H1 (cell line): ENCODE results near the gene RNF128.

Experiments
- CREB1 ChIP-seq: IDR thresholded peaks from 2 replicates; pipeline ENCODE4 v1.6.1; 2012; ENCODE audit warnings: inconsistent platforms
- CTCF ChIP-seq, 3 experiments: IDR thresholded peaks; 1 replicate in 2 of 3; 2 replicates in 1 of 3; pipeline versions ENCODE4 v1.5.1 to v1.6.1; 2011; ENCODE audit warnings: low read length in 3 of 3, mild to moderate bottlenecking in 3 of 3, inconsistent platforms in 2 of 3, low read depth in 1 of 3, moderate library complexity in 1 of 3; ENCODE audit not compliant: insufficient read depth in 1 of 3; ENCODE audit errors: control extremely low read depth in 1 of 3
- E2F6 ChIP-seq: IDR thresholded peaks from 2 replicates; pipeline ENCODE4 v1.6.1; 2012; ENCODE audit warnings: inconsistent platforms
- EP300 ChIP-seq, 2 experiments: IDR thresholded peaks; 1 replicate in 1 of 2; 2 replicates in 1 of 2; pipeline ENCODE4 v1.6.1; 2011 to 2012; ENCODE audit warnings: low read depth in 2 of 2, low read length in 2 of 2, mild to moderate bottlenecking in 2 of 2, borderline replicate concordance in 1 of 2, inconsistent platforms in 1 of 2, moderate library complexity in 1 of 2
- EZH2 ChIP-seq: fragments of 200-600 bp; sonication (generic); IDR thresholded peaks from 2 replicates; pipeline ENCODE4 v1.7.1; 2012; ENCODE audit warnings: low read depth, mild to moderate bottlenecking, moderate library complexity, low read length, inconsistent platforms; ENCODE audit not compliant: severe bottlenecking
- GTF2F1 ChIP-seq: IDR thresholded peaks from 2 replicates; pipeline ENCODE4 v1.6.1; 2012; ENCODE audit warnings: low read depth, low read length, improper control_type of control experiment, borderline replicate concordance
- POLR2A ChIP-seq, 2 experiments: IDR thresholded peaks; 1 replicate in 1 of 2; 2 replicates in 1 of 2; pipeline ENCODE4 v1.6.1; 2011; ENCODE audit warnings: low read depth in 2 of 2, low read length in 2 of 2, mild to moderate bottlenecking in 2 of 2; ENCODE audit errors: control extremely low read depth in 1 of 2
- POLR2AphosphoS5 ChIP-seq: IDR thresholded peaks from 2 replicates; pipeline ENCODE4 v1.6.1; 2011; ENCODE audit warnings: low read depth, low read length
- RFX5 ChIP-seq: IDR thresholded peaks from 2 replicates; pipeline ENCODE4 v1.6.1; 2011; ENCODE audit warnings: low read depth, low read length, improper control_type of control experiment, borderline replicate concordance
- SIN3A ChIP-seq, 2 experiments: IDR thresholded peaks in 1 of 2; conservative IDR thresholded peaks in 1 of 2; 2 replicates each; pipeline ENCODE4 v1.6.1; 2011 to 2012; ENCODE audit warnings: low read length in 2 of 2, improper control_type of control experiment in 1 of 2, low read depth in 1 of 2, mild to moderate bottlenecking in 1 of 2
- TAF1 ChIP-seq: IDR thresholded peaks from 2 replicates; pipeline ENCODE4 v1.6.1; 2011; ENCODE audit warnings: mild to moderate bottlenecking, low read depth, low read length
- TBP ChIP-seq: IDR thresholded peaks from 2 replicates; pipeline ENCODE4 v1.6.1; 2011; ENCODE audit warnings: low read depth, low read length, improper control_type of control experiment
- TEAD4 ChIP-seq: IDR thresholded peaks from 2 replicates; pipeline ENCODE4 v1.6.1; 2012; ENCODE audit warnings: low read depth, low read length, inconsistent platforms, mixed read lengths
- YY1 ChIP-seq: IDR thresholded peaks from 2 replicates; pipeline ENCODE4 v1.6.1; 2011; ENCODE audit warnings: low read depth, mild to moderate bottlenecking, low read length

- no peak for TF ChIP-seq RFX5
- no peak for TF ChIP-seq EP300 (IDR thresholded peaks at IDR 0.05; ENCODE audit: borderline replicate concordance in 1 of 2, low read depth in 2 of 2, low read length in 2 of 2)
- TF ChIP-seq POLR2AphosphoS5 = no peak
- TF ChIP-seq YY1 = no peak
- no peak for TF ChIP-seq EZH2
- no peak for TF ChIP-seq SIN3A (conservative IDR thresholded peaks at IDR 0.05 in 1 of 2, IDR thresholded peaks at IDR 0.05 in 1 of 2; ENCODE audit: low read depth in 1 of 2, low read length in 2 of 2)
- no peak for TF ChIP-seq E2F6
- no peak for TF ChIP-seq TEAD4
- TF ChIP-seq POLR2A (IDR thresholded peaks at IDR 0.05; ENCODE audit: control extremely low read depth in 1 of 2, low read depth in 2 of 2, low read length in 2 of 2) = no peak
- TF ChIP-seq TBP = no peak
- no peak for TF ChIP-seq CREB1
- TF ChIP-seq TAF1 = no peak
- TF ChIP-seq GTF2F1 = no peak
- TF ChIP-seq CTCF (IDR thresholded peaks at IDR 0.05; ENCODE audit: control extremely low read depth in 1 of 3, insufficient read depth in 1 of 3, low read depth in 1 of 3, low read length in 3 of 3) = no peak
Observed at GRCh38 chrX:106696502-106696901, 30.0 kb upstream of the RNF128 start.
